ENCODE results near the gene TPI1. TPM values are rescaled to one million over a fixed set of nuclear protein-coding genes. Genes with fewer than 3 reads are reported as not detected.

The TPI1 gene
- total and polyA plus RNA-seq, 2 donors (not counting 3 experiments of a cell fraction or from before 2014, with no cell fraction given) = 643 to 1,816 TPM

DNA sequence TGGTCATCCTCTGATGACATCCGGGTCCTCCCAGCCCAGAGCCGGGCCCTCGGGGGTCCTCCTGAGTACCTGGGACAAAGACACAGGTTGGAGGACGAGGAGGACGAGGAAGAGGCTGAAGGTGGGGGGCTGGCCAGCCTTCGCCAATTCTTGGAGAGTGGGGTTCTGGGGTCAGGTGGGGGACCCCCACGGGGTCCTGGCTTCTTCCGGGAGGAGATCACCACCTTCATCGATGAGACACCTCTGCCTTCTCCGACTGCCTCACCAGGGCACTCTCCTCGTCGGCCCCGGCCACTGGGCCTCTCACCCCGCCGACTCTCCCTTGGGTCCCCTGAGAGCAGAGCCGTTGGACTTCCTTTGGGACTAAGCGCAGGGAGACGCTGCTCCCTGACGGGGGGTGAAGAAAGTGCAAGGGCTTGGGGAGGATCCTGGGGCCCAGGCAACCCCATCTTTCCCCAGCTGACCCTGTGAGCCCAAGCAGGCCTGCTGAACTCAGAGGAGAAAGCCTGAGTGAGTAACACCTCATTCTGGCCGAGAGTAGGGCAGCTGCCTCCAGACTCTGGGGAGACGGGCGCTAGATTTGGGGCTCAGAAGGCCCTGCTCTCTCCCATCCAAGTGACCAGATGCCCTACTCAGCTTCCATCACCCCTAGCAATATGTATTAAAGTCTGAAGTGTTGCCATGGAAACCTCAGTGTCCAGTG is 40.4 kb upstream of the TPI1 start:
- no peak overlapping the region for H3K9ac ChIP-seq (replicated peaks; ENCODE audit: extremely low read depth, insufficient read depth, low read length)
- H3K4me2 ChIP-seq (ENCODE audit: insufficient read depth, low read length) = no peak overlapping the region
- no TSS peak for BruUV-seq (replicated peaks)
- H3K36me3 ChIP-seq (ENCODE audit: control insufficient read depth in 2 of 2, extremely low read depth in 1 of 2, insufficient read depth in 2 of 2, low read length in 2 of 2) = peaks cover 0 to 8% of the 10 kb centered on the region in 2 experiments
- ChIA-PET POLR2A (no interaction called here), CTCF (interaction anchor here (1.2 to 12.0 kb wide), 6 partner anchors 46 to 207 kb away, joined by 5 to 148 read pairs (median 7); partner anchors contain the start of genes MLF2 and PTMS)
- H3K79me2 ChIP-seq (ENCODE audit: control insufficient read depth, insufficient read depth, low read length) = peaks cover 25% of the 10 kb centered on the region
- no peak overlapping the region for H3K27ac ChIP-seq (ENCODE audit: insufficient read depth, low read depth, low read length)
- H3K4me1 ChIP-seq (ENCODE audit: control insufficient read depth, extremely low read depth, insufficient read depth, low read length) = peaks cover 23% of the 10 kb centered on the region
- dilution Hi-C loops (cut with MboI; ENCODE audit: extremely low pct_ligation_motif_present, low sequenced_read_pairs) (no loop called here), intact Hi-C loops (cut with micrococcal nuclease) (no loop called here)
- H3K9me3 ChIP-seq (replicated peaks; ENCODE audit: control insufficient read depth, insufficient read depth, low read length) = no peaks in the 10 kb centered on the region
- peaks cover 3% of the 10 kb centered on the region in 2 experiments for H3K27me3 ChIP-seq (ENCODE audit: control insufficient read depth in 2 of 2, insufficient read depth in 2 of 2, low read length in 2 of 2)
- DNase-seq (ENCODE audit: low read depth, low spot score) = no peak
- FAIRE-seq = no peak
- no peaks in the 10 kb centered on the region for H3K9me1 ChIP-seq (replicated peaks; ENCODE audit: control insufficient read depth, extremely low read depth, insufficient read depth, low read length)
- no peaks in the 10 kb centered on the region for H4K20me1 ChIP-seq (replicated peaks; ENCODE audit: control insufficient read depth, extremely low read depth, insufficient read depth, low read length)
- no peak overlapping the region for H3K4me3 ChIP-seq (replicated peaks in 1 of 3; ENCODE audit: insufficient read depth in 1 of 3, low read depth in 1 of 3, low read length in 3 of 3)
- peak overlapping the region; percentile 43 for H2AFZ ChIP-seq (ENCODE audit: low read depth, low read length)
- TF ChIP-seq FOS (IDR thresholded peaks at IDR 0.05; ENCODE audit: borderline replicate concordance, insufficient read depth, low read length) (no peak), GATA2 (IDR thresholded peaks at IDR 0.05; ENCODE audit: insufficient read depth, insufficient read length, low read depth, low read length) (no peak), MYC (IDR thresholded peaks at IDR 0.05; ENCODE audit: low read depth, low read length) (no peak), EZH2 (IDR thresholded peaks at IDR 0.05; ENCODE audit: borderline replicate concordance, low read depth, low read length, severe bottlenecking) (no peak), POLR2AphosphoS5 (IDR thresholded peaks at IDR 0.05; ENCODE audit: insufficient read depth, low read depth, low read length) (no peak), POLR2A (IDR thresholded peaks at IDR 0.05; ENCODE audit: low read depth, low read length) (no peak), JUN (IDR thresholded peaks at IDR 0.05; ENCODE audit: borderline replicate concordance, insufficient read depth, insufficient read length, low read depth) (no peak)
- TF ChIP-seq, protein P1, sequence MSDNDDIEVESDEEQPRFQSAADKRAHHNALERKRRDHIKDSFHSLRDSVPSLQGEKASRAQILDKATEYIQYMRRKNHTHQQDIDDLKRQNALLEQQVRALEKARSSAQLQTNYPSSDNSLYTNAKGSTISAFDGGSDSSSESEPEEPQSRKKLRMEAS (IDR thresholded peaks at IDR 0.05; ENCODE audit: insufficient read depth, insufficient read length) = no peak
- TF ChIP-seq, protein P2, sequence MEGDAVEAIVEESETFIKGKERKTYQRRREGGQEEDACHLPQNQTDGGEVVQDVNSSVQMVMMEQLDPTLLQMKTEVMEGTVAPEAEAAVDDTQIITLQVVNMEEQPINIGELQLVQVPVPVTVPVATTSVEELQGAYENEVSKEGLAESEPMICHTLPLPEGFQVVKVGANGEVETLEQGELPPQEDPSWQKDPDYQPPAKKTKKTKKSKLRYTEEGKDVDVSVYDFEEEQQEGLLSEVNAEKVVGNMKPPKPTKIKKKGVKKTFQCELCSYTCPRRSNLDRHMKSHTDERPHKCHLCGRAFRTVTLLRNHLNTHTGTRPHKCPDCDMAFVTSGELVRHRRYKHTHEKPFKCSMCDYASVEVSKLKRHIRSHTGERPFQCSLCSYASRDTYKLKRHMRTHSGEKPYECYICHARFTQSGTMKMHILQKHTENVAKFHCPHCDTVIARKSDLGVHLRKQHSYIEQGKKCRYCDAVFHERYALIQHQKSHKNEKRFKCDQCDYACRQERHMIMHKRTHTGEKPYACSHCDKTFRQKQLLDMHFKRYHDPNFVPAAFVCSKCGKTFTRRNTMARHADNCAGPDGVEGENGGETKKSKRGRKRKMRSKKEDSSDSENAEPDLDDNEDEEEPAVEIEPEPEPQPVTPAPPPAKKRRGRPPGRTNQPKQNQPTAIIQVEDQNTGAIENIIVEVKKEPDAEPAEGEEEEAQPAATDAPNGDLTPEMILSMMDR (IDR thresholded peaks at IDR 0.05; ENCODE audit: extremely low read depth in 1 of 2, insufficient read depth in 1 of 2, low read depth in 1 of 2, low read length in 2 of 2) = no peak
